Dedifferentiated amniotic fluid mesenchymal stem cell (primary cell): Measurements from ENCODE around the gene NRG3.

ENCODE experiments used
- DNase-seq: peaks from one replicate; pipeline ENCODE4 v3.0.0-alpha.2; 2016; ENCODE audit errors: extremely low spot score

Gene NRG3

DNA sequence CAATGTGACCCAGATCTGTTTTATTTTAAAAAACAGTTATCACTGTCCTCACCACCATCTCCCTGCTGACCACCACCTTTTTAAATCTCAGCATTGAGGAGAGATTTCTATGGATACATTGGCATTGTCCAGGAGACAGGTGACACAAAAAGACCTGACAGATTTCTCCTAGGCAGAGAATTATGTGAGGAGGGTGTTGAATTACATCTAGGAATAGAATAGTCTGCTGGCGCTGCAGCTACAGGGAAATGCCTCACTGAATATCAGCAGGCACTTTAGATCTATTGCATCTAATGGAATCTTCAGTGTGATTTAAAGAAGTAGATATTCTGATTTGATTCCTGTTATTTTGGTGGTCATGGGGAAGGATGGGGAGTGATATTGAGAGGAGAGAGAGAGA is 593.5 kb downstream of the NRG3 start:
- no peak for DNase-seq

DNA sequence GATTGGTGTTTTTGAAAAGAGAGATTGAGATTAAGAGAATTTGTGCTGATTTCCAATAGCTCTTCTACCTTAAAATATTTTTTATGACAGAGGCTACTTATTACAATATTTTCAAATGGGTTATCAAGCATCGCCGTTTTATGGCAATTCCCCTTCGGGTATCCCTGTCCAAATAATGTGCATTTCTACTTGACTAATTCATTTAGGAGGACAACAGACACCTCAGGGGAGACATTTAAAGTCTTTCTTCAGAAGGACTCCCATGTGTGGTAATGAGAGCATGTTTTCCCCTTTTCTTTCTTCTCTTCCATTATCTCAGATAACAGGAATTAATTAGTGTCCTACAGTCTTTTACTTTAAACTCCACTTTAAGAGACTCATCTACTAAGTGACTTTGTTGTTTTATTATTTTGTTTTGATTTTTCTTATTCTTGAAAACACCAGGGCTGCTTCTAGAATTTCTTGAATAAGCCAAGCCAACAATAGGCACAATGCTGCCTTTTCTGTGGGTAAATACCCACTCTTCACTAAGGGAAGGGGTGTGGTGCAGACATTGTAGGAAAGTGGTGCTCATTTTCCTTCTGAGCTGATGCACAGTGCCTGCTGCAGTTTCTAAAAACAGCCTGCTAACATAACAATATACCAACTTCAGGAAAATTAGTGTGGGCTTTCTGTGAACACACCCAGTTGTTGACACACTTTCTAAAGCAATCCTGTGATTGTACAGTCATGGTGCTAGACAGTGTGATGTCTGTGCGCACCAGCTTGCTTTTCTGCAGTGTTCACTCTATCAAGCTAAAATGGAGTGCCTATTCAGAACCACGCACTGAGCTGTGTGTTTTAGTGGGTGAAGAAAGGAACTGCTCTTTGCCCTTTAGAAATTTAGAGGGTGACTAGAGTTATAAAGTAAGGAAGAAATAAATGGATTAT is 597.7 kb downstream of the NRG3 start:
- no peak for DNase-seq

DNA sequence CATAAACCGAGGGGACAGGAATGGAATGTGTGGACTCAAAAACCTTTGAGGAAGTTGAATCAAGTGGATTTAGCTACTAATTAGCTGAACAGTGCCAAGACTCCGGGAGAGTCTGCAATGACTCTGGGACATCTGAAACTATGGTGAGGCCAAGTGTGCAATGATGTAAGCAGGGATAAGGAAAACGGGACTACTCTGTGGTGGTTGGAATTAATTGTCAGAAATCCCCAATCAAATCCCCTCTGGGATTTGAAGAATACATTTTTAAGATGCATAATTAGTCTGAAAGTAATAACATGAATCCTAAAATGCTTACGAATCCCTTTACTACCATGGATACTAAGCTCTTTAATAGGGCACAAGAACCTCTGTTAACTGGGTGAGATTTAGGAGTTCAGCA is 602.8 kb downstream of the NRG3 start:
- DNase-seq: no peak

DNA sequence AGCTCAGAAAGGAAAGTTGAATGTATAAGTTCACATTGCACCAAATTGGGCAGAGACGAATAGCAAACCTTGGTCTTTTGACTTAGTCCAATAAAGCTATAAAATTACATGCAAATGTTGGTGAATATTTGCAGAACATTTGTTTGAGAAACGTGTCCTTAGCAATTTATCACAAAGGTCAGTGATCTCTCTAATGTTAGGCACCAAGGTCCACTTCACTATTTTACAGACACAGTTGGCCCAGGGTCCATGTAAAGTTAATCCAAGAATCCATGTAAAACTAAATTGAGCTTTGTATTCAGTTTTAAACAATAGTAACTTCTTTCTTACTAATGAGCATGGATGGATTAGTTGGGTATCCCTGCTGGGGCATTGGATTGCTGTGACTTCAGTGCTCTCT is 617.7 kb downstream of the NRG3 start:
- DNase-seq: no peak

DNA sequence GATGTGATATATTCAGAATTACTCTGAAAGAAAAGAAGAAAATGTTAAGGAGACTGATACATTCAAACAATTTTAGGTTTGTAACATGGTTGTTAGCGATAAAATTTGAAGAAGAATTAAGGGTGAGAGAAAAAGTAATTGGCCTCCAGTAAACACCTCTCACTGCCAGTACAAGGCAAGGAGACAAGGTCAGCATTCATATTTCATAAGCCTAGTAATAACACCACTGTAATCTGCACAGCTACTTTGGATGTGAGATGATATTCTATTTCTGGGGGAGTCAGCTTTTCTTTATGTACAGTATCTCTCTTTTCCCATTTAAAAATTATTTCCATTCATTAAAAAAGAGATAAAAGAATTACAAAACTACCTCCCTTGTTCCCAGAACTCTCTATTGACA is 621.1 kb downstream of the NRG3 start:
- DNase-seq: no peak

DNA sequence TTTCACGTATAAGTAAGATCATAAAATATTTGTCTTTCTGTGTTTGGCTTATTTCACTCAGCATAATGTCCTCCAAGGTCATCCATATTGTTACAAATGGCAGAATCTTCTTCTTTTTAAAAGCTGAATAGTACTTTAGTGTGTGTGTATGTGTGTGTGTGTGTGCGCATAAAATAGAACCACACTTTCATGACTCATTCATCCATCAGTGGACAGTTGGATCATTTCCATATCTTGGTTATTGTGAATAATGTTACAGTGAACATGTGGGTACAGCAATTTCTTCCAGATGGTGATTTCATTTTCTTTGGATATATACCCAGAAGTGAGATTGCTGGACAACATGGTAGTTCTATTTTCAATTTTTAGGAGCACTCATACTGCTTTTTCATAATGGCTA is 622.4 kb downstream of the NRG3 start:
- no peak for DNase-seq

DNA sequence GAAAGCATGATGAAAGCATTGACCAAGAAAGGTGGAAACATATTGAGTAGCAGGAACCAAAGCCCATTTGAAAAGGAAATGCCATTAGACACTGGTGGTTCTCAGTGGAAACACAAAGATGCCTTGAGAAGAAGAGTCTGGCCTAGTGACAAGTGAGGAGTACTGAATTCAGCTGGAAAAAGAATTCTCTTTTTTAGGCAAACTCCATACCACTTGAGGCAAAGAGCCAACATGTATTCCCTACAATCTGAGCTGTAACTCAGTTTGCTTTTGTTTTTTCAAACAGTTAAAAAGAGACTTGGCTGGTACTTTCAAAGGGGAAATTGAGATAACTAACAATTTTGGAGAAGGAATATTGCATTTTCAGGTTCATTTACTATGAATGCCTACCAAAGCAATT is 624.0 kb downstream of the NRG3 start:
- DNase-seq: no peak

DNA sequence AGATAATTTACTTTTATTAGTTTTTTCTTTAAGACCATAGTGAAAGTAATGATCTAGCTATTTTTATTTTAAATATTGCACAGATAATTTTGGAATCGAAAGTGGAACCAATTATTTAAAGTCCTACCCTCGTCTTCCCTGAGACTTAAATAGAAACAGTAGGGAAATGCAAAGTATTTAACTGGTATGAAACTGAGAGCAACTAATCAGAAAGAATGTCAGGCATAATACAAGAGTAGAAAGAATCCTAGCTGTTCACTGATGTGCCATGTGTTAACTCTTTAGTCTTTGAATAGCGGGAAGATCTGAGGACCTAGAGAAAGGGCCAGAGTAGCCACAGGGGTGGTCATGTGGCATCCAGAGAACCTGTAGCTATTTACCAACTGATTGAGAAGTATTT is 630.0 kb downstream of the NRG3 start:
- DNase-seq: no peak

DNA sequence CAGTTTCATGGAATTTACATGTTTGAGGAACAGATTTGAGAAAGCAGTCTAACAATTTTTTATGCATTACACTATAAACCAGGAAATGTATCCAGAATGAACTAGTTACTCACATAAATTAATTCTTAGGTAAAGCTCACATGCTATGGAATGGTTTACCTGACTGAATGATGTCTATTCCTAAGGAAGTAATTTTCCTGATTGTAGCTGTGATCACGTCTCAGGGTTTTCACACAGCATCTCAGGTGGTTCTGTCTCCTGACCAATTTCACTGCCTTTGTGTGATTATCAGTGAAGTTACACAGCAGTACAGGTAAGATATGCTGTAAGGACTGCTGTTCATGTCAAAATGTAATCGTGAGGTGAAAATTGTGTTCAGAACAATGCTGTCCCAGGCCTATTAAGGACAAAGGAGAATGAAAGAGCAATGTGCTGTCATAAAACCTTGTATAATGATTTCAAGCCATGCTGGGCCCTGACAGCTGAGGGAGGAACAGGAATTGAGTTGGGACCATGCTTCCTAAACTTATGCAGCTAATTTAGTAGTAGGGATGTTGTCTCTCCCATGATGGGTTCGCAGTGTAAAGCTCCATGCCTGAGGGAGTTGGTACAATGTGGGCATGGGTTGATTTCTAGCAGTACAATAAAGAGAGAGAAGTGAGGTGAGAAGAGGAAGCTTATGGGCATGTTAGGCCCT is 631.8 kb downstream of the NRG3 start:
- DNase-seq: no peak

DNA sequence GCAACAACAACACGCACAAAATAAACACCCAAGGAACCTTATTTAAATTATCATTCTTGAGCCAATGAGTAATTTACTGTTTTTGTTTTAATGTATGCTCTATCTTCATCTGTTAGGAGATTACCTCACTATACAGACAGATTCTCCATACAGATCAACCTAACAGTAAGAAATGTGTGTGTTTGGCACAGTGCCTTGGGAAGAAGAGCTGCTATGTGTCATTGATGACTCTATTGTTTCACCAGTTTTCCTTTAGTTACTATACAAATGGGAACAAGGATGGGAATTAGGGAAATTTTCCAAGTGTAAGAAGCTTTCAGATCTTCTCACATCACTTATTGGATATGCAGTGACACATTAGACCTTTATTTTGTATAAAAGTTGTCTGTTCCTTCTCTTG is 640.3 kb downstream of the NRG3 start:
- DNase-seq: no peak

DNA sequence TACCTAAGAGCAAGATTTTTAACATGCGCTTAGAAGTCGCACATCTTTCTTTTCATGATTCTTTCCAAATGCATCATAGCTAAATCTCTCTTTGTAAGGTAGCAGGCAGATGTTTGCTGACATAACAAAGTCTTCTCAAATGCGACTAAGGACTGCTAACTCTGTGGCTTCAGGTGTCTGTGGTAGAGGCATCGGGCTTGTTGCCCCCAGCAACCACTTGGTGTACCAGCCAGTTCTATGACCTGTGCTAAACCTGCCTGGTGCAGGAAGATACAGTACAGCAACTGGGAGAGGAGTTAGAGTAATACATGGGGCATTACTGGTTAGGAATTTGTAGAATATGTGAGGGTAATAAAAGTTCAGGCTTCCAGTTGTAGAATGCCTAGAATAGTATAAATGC is 654.1 kb downstream of the NRG3 start:
- no peak for DNase-seq

DNA sequence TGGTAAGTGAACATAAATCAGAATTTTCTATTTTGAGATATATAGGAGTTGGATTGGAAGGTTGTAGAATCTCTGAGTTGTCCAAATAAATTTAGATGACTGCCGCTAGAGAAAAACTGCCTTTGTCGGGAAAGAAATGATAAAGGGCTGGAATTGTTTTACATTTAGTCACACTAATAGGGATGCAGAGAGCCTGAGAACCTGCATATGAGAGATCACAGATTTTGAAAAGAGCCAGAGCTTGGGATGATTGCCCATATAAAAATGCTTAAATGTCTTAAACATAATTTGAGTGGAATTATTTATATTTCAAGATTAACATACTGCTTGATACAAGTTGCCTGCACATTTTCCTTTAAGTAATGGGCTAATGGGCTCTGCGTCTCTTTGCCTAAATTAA is 660.5 kb downstream of the NRG3 start:
- no peak for DNase-seq

DNA sequence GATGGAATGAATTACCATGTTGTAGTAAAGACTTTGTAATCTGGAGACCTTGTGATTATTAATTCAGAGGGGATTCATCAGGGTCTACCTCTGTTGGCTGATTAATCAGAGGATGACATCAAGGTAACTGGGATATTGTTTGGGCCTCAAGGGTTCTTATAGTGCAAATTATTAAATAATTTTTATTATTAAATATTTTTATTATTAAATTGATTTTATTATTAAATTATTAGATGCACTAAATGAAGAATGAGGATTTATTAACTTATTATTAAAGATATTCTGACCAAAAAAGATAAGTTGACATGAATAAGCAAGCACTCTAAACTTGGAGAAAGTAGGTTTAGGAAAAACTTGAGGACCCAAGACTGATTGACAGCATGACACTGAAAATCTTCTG is 661.7 kb downstream of the NRG3 start:
- no peak for DNase-seq

DNA sequence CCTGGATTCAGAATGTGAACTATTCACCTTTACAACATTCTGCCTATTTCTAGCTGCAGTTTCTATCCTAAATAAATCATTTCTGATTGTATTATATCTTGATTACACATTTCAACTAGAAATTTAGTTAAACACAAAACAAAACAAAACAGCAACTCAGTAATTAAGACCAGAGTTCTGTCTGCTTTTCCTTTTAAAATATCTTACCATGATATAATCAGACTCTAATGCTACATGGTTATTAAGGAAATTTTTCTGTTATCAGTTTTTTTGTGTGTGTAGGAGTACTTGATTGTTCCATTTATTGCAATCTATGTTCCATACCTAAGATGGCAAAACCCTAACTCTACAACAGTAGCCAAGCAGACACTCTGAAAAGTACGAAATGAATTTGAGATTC is 663.3 kb downstream of the NRG3 start:
- no peak for DNase-seq

DNA sequence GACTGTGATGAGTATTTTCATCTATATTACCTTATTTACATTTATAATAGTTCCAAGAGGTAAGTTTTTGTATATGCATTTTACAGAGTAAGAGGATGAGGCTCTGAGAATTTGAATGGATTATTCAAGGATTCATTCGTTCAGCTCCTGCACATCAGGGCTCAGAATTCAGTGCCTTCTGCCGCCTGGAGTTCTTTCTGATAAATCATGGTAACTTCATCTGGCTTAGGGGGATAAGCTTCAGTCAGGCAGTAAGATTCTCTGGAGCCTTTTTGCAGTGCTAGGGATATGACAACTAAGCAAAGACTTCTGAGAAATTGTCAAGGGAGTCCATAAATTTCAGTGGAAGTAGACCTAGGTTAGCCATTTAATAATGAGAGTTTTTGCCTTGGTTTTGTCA is 668.6 kb downstream of the NRG3 start:
- DNase-seq: no peak

DNA sequence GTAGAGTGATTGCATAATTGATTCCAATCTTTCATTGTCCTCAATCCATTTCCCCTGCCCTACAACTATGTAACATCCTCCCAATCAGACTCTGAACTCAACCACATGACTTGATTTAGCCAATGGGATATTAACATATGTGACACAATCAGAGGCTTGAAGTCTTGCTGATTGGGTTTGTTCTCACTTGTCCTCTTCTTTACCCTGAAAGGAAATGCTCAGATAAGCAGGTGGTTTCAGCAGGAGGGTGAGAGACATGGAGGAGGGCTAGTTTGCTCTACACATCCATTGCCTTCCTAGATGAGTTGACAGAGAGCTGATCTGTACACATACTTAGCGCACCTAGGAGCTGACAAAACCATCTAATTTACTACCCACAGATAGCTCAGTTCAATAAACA is 669.4 kb downstream of the NRG3 start:
- no peak for DNase-seq

DNA sequence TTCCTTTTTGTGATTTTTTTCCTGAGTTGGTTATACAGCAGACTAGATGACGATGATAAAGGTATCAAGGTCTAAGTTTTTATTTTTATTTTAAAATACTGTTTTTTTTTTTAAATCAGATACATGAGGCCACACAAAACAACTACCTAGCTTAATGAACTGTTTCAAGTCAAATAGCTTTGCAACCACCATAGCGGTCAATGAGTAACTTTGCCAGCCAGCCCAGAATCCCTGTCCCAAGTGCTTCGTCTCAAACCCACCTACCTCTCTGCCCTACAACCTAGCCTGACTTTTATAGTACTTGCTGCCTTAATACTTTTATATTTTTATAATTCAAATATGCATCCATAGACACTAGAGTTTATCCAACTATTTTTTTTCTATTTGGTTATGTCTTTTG is 676.5 kb downstream of the NRG3 start:
- no peak for DNase-seq

DNA sequence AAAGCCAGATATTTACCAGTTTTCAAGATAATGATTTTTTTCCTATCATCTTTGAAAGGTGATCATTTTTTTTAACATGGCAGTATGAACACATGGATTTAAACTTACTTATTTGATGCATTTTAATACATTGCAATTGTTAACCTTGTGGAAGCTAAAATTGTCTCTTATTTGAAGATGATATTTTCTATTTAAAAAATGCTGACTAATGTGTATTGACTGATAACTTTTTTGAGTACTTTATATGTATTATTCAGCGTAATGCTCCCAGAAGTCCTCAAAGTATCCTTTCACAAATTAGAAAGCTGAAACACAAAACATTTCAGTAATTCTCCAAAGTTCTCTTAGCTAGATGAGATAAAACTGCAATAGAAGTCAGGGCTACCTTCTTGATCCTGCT is 677.3 kb downstream of the NRG3 start:
- no peak for DNase-seq

DNA sequence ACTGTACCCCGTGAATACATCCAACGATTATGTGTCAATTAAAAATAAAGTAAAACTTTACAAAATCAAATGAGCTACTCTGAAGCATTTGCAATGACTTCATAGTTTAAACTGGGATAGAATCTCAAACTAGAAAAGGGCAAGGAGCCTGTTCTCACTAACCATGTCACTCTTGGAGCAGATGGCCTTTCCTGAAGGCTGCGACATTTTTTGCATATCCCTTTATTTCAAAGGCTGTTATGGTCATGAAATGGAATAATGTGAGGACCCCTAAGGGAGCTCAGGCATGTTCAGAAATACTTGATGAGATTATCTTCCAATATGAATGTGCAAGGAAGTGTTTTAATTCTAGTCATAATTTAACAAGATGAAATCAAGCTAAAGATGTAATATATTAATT is 679.4 kb downstream of the NRG3 start:
- DNase-seq: no peak

DNA sequence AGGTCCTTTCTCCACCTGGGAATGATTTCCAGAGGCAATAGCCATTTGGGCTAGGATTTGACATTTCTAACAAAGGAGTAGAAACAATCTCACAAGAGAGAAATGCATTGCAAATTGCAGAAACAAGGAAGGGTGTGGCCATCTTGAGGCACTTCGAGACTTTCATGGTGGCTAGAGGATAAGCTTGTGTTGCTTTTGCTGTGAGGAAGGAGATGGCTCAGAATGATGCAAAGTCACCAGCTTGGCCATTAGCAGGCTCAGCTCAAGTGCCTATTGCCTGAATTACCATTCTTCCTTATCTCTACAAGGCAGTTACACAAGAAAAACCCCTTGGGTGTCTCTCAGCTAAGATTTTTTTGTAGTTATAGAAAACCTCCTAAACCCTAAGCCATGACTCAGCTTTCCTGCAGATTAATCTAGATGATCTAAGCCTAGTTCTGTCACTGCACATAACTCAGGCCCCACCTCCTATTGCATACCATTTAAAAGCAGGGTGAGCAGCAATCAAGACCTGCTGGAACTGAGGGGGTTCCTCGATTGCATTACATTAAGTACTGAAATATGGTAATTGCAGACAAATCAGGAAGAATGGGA is 683.1 kb downstream of the NRG3 start:
- DNase-seq: no peak

DNA sequence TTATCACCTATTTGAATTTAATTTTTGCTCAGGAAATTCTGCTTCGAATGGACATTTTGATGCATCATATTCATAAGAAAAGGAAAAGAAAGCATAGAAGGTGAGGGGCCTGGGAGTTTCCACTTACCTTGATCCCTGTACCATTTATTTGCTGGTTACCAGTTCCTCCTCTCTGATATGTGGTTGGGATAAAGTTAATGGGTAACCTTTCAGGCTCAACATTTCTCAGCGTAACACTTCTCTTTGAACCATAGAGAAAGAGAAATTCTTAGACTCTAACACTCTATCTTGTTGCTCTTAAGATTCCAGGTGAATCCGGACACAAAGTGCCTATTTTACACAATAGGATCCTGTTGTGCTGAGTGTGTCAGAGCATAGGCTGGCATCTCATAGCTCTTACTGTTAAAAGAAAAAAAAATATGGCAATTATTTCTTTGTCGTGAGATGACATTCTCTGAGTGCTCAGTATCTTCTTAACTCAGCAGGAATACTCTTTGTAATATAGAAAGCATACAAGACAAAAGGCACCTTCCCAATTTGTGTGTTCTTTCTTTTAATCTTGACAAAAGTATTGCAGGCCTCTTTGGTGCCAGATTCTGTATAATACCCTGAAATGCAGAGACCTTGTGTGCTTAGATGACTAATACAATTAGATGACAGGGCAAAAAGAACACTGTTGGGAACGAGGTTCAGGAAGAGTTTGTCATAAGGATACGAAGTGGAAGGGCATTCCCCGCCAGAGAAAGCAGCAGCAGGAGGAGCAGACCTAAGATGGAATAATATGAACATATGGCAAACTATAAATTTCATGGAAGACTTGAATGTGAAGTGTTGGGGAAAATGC is 689.6 kb downstream of the NRG3 start:
- no peak for DNase-seq

DNA sequence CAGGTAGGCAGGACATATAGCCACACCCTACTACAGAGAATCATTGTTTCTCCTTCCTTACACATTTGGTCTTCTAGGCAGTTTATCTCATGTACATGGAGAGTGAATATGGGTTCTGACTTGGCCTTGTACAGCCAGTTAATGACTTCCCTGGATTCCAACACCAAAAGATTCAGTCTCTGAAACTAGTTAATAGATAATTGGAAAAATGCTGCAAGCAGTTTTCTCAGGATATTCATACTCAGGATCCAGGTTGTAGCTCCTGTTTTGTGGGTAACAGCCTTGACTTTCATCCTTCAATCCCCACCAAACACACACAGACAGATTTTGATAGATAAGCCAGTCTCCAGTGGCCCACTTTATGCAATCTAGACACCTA is 690.2 kb downstream of the NRG3 start:
- no peak for DNase-seq
